ENCODE results near the gene ZNF865.

ZNF865 gene

DNA sequence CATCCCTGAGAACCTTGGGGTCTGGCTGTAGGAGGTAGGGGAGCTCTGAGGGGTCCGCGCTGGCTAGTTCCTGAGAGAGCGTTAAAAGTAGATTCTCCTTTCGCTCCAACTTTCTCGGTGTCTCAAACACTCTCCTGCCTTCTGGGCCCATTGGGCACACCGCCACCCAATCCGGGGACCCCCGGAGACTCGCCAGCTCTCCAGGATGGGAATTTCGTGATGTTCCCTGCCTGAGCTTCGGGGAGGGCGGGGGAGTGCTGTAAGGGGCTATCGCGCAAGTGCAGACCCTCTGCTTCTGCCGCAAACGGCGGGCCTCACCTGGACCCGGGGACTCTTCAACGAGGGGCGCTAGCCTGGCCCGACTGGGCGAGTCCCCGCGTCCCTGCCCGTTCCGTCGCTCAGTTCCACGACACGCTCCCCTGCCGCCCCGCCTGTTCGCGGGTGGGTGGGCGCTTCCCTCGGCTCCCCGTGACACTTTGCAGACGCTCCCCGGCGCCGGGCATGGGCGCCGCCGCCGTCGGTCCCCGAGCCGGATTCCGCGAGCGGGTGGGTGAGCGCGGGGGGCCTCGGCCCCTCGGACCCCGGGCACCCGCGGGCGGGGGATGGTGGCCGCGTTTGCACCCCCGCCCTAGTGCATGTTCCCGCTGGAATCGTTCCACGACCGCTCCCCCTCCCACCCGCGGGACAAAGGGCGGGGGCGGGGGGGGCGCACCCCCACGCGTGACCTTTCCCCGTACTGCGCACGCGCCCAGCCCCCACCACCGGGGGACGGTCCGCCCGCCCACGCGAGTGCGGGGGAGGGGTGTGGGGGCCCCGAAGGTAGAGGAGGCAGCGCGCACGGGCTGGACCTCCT lies 42.5 kb downstream of the ZNF865 start, which contains the start of gene CCDC106:
TSS of gene CCDC106 (plus strand) at position 481 of the 853 bp plus-strand sequence. CDS start 835 bp downstream, outside the sequence.
- DNase-seq: peak; percentile 50

- DNase-seq: no peak
These were observed 43.3 kb downstream of the ZNF865 start for GRCh38 chr19:55648585-55649267.

DNA sequence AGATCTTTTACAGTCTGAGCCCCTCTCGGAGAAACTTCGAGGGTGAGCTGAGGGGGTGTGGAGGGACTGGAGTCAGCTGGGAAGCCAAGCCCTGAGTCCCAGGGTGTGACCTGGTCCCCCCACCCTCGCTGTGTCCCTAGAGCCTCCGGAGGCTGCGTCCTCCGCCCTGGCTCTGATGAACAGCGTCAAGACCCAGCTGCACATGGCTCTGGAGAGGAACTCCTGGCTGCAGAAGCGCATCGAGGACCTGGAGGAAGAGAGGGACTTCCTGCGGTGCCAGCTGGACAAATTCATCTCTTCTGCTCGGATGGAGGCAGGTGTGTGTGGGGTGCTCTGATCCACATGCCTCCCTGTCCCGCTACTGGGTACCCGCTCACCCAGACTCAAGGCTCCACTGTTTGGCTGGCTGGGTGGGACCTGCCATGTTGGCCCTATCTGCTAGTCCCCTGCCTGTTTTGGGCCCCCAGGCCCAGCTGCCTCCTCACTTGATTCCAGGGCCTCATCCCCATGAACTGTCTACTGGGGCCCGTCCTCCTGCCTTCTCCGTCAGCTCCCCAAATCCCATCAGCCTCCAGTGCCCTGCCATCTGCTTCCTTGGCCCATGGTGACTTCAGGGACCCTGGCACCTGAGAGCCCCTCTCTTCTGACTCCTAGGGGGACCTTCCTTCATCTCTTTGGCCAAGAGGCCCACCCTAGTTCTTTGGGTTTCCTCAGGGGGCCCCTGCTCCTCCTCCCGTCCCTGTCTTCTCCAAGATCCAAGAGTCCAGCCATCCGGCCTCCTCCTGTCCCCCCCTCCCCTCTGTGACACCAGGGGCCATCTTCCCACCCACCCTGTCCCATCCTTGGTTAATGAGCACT lies 44.0 kb downstream of the ZNF865 start:
- no peak for DNase-seq

DNA sequence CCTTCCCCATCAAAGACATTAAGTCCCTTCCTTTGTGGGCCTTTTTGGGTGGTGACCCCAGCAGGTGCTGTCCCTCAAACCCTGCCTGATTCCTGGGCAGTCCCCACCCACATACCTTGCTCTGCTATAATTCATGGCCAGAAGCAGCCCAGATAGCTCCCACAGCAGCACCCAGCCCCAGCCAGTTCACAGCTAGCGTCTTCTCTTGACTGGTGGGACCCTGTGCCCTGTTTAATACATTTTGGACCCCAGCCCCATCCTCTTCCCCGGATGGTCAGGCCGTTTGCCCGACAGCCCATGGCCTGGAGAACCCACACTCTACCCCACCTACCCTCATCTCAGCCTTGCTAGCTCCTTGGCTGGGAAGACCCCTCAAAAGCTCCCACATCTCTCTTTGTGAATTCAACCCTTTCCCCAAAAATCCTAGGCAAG lies 44.7 kb downstream of the ZNF865 start:
- DNase-seq: no peak

GRCh38 chr19:55650602-55651230 lies 45.3 kb downstream of the ZNF865 start:
- no peak for DNase-seq

DNA sequence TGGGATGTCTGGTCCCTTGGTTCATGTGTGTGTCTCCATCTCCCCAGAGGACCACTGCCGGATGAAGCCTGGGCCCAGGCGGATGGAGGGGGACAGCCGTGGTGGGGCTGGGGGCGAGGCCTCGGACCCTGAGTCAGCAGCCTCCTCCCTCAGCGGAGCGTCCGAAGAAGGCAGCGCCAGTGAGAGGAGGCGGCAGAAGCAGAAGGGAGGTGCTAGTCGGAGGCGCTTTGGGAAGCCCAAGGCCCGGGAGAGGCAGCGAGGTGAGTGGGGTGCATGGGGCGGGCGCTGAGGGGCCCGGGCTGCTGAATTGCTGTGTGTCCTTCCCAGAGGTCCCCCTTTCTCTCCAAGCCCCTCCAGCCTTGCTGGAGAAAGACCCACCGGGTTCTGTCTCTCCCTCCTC lies 45.8 kb downstream of the ZNF865 start:
- DNase-seq: no peak

DNA sequence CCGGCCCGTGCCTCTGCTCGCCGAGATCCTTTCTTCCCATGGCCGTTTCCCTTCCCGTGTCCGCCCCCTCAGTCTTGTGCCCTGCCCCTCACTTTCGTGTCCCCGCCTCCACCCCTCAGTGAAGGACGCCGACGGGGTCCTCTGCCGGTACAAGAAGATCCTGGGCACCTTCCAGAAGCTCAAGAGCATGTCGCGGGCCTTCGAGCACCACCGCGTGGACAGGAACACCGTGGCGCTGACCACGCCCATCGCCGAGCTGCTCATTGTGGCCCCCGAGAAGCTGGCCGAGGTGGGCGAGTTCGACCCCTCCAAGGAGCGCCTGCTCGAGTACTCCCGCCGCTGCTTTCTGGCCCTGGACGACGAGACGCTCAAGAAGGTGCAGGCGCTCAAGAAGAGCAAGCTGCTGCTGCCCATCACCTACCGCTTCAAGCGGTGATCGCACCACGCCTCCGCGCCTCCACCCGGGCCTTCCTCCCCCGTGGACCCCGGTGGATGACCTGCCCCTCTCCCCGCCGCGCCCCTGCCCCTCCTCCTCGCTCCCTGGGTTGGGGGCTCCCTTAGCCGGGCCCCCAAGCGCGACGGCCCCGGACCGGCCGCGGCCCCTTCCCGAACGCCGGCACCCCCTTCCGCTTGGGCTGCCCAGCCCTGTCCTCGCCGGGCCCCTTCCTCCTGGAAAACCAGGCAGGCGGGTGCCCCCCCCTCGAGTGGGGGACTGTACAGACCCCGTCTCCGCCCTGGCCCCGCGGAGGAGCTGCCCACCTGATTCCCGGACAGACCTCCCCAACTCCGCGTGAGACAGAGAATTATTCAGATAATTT lies 47.1 kb downstream of the ZNF865 start:
- DNase-seq: no peak

- peak; percentile 93 for DNase-seq
These were observed 48.3 kb downstream of the ZNF865 start for GRCh38 chr19:55653651-55654322.

- DNase-seq: peak; percentile 96
These were observed 48.9 kb downstream of the ZNF865 start for GRCh38 chr19:55654323-55654867.

DNA sequence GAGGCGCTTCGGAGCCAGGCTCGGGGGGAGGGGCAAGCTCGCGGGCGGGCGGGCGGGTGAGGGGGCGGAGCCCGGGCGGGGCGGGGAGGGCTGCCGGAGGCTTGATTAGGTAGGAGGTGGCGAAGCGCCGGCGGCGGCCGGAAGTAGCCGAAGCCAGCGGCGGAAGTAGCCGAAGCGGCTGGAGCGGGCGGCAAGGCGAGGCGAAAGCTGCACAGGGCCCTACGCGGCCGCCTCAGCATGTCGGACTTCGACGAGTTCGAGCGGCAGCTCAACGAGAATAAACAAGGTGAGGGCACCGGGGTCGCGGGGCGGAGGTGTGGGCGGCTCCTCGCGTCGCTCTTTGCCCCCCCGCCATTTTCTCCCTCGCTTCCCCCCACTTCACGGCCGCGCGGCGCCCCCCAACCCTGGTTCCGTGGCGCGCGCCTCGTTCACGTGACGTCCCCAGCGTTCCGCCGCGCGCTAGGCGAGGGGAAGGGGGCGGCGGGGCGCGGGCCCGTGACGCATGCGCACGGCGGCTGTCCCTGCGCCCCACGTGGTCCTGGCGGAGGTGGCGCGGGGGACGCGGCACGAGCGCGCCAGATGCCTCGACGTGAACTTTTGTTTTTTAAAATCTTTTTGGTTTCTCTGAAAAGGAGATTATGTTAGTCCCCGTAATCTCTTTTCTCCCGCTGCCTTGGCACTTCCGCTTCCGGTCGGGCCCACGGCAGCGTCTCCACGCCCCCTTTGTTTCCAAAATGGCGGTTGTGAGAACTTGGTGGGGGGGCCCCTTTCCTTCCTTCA lies 49.6 kb downstream of the ZNF865 start, which contains the start of gene U2AF2:
TSS of gene U2AF2 (plus strand) at position 168 of the 780 bp plus-strand sequence. CDS start at position 238, 70 bp downstream.
- peak; percentile 71 for DNase-seq

- DNase-seq: no peak
These were observed 50.2 kb downstream of the ZNF865 start for GRCh38 chr19:55655648-55656040.

- DNase-seq: no peak
These were observed 51.1 kb downstream of the ZNF865 start for GRCh38 chr19:55656552-55656951.

DNA sequence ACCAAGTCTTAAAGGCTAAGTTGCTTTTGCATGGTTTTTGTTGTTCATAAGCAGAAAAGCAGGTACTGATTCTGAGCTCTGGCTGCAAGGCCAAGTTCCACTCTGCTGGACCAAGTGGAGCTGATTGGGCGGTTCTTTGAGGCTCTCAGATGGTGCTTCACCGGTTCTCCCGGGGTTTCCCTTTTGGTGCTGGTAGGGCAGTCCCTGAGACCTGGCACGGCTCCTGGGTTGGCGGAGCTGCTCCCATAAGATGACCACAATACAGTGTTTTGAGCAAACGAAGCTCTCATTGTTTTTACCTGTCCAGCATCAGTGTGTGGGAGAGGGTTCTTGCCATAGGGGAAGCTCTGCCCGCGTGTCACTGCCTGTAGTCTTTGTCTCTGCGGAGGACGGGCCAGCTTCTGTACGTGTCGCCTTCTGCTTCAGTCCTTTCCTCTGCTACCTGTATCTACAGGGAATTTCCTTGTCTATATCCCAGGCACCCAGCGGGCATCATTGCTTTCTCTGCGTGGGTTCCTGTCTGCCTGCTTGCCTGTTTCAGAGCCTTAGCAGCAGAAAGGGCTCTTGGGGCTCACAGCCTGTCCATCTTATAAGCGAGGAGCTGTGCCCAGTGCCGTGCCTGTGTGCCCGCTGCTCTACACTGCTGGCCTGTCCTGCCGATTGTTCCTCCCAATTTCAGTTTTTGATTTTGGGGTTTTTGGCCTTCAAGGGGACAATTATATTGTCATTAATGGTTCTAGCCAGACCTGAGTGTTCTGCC lies 51.7 kb downstream of the ZNF865 start:
- no peak for DNase-seq

- no peak for DNase-seq
These were observed 53.5 kb downstream of the ZNF865 start for GRCh38 chr19:55658846-55659459.

- no peak for DNase-seq
These were observed 54.4 kb downstream of the ZNF865 start for GRCh38 chr19:55659822-55660221.

DNA sequence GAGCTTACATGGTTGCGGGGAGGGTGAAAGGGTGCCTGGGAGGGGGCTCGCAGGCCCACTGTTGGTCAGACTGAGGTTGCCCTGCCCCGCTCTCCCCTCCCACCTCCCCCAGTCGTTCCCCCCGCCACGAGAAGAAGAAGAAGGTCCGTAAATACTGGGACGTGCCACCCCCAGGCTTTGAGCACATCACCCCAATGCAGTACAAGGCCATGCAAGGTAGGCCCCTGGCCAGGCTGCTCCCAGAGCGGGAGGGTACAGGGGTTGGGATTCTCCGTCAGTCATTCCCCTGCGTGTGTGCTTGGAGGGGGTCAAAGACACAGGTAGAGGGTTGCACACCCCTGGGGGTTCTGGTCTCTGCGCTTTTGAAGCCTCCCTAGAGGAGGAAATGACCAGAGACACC lies 55.0 kb downstream of the ZNF865 start:
- no peak for DNase-seq

DNA sequence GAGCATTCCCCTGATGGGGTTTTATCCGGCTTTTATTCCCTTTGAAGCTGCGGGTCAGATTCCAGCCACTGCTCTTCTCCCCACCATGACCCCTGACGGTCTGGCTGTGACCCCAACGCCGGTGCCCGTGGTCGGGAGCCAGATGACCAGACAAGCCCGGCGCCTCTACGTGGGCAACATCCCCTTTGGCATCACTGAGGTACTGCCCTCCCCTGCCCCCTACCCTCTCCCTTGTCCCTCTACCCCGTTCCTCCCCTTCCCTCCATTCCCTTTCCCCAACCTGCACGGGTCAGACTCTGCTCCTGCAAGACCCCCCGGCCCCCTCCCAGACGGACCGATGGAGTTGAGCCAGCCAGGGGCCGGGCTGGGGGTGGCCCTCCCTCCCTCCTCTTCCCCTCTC lies 55.5 kb downstream of the ZNF865 start:
- DNase-seq: no peak

DNA sequence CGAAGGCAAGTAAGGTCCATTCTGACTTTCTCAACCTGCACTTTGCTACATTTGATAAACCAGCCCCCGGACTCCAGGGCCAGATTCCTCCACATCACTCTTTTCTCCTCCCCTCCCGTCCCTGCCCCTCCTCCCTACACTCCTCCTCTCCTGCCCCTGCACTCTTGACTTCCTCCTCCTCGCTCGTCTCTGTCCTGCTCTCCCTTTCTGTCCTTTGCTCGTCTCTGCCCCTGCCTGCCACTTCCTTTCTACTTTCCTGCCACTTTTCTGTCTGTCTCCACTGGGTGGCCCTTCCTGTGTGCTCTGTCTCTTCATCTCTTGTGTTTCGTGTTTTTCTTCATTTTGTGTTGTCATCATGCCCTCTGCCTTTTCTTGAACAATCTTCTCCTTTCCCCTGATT lies 56.4 kb downstream of the ZNF865 start:
- DNase-seq: no peak

All from NCI-H510A (cell line).